ENCODE results near the gene APOL6.
A peak's percentile ranks its signal among the peaks of the same experiment; 100 is the strongest.
"Not testable (repeated sequence)": the region's sequence is repeated elsewhere in the genome, so short reads cannot be mapped to it uniquely, and the experiment has no call there.

APOL6 gene

DNA sequence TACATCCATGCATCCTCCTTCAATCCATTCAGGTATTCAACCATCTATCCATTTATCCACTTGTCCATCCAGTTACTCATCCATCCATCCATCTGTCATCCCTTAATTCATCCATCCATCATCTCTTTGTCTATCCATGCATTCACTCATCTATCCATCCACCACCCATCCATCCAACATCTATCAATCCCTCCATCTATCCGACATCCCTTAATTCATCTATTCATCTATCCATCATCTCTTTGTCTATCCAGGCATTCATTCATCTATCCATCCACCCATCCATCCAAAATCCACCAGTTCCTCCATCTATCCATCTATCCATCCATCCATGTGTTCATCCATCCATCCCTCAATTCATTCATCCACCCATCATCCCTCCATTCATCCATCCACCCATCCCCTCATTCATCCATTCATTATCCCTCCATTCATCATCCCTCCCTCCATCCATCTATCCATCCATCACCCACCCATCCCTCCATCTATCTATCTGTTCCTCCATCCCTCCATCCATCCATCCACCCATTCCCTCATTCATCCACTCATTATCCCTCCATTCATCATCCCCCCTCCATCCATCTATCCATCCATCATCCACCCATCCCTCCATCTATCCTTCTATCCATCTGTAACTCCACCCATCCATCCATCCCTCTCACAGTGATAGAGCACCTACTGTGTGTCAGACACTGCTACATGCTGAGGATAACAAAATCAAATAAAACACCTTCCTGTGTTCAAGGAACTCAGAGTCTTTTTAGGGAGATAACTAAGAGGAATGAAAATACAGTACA, 29.6 kb upstream of the APOL6 start:
- DNase-seq: no peak

DNA sequence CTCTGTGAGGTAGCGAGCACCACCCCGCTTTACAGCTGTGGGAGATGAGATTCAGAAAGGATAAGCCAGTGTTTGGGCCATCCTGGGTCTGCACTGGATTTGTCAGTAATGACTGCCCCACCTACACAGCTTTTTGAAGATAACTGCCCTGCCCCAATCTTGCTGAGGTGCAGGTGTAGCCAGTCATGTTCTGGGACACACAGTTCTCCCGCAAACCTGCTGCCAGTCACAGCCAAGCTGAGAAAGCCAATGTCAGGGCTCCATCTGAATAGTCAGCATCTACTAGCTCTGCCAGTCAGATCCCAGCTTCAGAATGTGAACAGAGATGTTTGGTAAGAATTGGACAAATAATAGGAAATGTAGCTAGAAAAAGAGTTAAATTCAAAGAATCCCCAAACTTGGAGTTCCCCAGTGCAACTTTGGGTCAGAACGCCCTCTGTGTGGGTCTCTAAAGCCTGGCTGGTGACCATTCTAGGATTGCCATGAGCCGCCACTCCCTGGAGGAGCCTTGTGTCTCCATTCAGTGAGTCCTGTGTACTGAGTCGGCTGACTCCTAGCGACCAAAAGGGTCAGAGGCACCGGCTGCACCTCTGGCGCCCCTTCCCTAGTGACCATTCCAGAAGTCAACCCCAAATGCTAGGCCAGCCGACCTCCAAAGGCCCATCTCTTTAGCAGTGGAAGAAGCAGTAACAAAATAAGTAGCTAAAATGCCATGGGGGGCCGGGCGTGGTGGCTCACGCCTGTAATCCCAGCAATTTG, 28.7 kb upstream of the APOL6 start:
- DNase-seq: no peak

DNA sequence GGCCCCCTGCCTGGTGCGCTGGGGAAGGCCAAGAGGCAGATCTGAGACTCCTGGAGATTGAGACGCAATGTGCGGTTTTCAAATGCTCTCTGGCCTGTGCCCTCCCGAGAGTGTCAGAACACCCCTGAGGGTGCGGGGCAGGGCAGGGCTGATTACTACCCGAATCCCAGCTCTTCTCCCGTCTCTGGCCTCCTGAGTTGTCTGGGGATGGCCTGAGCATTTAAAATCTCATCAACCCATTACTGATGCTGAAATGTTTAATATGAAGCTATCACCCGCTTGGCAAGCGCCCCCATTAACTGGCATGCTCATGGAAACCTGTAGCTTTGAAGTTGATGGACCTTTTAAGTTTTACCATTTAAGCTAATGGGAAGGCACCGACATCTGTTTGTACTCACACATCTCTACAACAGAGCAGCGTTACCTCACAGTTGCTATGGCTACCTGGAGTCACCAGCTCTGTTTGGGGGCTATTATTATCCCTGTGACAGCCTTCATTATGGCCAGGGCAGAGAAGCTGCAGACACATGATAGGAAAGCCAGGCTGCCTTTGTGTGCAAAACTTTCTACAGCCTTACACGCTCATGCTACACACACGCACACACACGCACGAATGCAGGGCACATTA, 27.5 kb upstream of the APOL6 start:
- no peak for DNase-seq

DNA sequence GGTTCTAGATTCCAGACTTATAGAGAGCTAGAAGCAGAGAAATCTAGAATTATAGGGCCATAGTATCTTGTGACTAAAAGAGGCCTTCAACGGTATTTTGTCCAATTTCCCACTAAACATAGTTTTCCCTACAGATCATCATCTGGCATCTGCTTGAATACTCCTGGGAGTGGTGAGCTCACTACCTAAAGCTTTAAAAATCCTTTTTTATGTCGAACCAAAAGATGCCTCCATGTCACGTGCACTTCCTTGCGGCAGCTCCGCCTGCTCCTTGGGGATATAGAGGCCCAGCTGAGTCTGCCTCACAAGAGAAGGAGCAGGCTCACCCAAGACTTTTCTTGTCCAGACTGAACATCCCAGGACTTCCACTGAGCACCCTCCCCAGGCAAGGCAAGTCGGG, 26.8 kb upstream of the APOL6 start:
- DNase-seq: no peak

DNA sequence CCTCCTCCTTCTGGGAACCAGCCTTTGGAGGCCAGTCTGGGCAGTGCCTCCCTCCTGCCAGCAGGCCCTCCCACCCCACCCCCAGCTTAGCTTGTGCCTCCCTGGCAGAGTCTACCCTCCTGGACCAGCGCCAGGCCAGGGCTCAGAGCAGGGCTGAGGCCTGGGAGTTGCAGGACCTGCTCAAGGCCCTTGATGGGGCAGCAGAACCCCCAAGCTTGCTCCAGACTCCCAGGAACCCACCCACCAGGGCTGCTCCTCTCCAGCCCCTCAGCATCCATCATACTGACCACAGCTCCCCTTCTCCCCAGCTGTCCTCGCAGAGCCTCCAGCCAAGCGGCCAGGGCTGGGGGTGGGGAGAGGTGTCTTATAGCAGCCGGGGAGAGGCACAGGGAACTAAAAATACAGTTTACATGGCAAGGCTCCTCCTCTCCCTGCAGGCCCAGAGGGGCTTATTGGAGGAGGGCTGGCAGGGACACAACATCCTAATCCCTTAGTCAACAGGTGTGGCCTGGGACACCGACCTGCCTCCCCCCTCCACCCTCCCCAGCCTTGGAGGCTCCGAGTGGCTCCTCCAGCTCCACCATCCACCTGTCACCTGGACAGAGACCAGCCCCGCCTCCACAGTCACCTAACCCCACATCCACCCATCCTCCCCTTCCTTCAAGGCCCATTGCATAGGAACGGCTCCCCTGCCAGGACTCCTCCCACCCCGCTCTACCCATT, 25.9 kb upstream of the APOL6 start:
- DNase-seq: no peak

DNA sequence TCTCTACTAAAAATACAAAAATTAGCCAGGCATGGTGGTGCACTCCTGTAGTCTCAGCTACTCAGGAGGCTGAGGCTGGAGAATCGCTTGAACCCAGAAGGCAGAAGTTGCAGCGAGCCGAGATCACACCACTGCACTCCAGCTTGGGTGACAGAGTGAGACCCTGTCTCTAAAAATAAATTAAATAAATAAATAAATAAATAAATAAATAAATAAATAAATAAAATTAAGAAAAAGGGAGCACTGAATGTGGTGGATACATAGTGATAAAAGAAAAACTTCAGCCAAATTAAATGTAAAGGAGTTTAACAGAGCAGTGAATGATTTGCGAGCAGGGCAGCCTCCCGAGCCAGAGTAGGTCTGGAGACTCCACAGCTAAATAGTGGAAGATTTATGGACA, 24.4 kb upstream of the APOL6 start:
- DNase-seq: not testable (repeated sequence)

DNA sequence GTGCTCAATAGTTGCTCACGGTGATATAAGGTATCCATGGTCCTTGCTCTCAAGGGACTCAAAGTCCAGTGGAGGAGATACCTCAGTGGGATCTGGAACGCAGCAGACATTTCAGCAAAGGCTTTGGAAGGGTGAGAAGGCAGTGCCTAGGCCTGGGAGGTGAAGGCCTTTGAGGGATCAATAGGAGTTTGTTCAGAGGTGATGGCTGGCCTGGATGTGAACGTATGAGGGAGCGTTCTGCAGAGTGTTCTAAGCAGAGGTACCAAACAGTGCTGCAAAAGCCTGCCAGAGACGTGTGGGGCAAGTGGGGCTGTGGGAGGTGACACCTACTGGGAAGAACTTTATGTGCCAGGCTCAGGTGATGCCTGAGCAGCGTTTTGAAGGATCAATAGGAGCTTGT, 23.7 kb upstream of the APOL6 start:
- no peak for DNase-seq

DNA sequence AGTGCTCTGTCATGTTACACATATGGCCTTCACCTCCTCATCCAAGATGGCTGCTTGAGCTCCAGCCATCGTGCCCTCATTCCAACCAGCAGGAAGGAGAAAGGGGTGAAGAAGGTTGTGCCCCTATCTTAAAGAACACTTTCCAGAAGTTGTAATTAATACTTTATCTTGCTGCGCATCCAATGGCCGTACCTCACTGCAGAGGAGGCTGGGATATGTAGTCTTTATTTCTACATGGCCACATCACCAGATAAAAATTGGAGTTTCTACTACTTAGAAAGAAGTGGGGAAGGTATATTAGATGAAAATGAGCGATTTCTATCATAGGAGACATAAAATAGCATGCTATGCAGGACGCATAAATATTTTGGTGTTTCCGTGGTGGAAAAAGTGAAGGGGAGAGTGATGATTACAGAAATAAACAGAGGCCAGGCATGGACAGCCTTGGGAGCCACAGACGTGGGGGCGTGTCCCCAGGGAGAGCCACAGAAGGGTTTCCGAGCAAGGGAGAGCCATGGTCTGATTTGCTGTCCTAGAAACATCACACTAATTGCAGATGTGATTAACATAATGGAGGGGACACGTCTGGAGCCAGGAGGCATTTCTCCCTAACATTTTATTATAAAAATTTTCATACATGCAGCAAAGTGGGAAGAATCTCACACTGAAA, 22.3 kb upstream of the APOL6 start:
- no peak for DNase-seq

DNA sequence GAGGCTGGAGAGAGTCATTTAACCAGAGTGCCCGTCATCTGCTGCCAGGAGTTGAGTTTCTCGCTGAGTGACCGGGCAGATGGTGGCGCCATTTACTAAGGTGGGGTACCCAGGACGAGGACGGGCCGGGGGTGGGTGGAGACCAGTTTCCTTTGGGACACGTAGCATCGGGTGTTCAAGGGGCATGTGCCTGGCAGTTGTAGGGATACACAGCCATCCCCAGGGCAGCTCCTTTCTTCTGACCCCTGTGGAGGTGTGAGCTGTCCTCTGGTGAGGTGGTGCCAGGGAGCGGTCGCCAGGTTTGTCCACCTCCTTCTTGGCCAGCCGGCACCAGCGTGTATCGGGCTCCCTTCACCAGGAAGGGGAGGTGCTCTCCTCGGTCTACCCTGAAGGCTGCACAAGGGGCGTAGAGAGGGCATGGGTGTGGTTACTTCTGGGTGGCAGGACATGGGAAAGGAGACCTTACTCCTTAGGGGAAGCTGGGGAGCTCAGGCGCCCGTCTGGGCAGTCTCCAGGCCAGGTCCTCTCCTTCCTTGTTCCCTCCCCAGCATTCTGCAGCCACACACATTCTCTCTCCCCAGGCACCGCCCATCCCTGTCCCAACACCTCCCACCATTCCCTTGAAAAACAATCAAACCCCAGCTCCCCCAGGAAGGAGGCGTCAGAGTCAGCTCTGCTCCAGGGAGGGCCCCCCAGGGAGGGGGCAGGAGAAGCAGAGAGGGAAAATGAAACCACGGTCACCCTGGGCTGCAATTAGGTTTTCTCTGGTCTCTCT, 20.8 kb upstream of the APOL6 start:
- DNase-seq: peak; percentile 80

DNA sequence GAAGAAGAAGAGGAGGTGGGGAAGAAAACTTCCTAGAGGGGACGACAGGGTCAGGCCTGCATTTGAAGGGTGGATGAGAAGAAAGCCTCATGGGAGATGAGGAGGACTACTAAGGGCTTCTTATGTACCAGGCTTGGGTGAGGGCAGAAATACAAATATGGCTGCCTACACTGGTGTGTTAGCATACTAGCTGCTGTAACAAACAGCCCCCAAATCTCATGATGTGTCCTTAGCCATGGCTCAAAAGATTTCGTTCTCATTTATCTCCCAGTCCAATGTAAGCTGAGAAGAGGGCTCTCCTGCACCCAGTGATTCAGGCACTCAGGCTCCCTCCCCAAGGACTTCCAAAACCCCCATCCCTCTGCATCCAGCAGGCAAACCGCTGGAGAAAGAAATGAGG, 19.5 kb upstream of the APOL6 start:
- no peak for DNase-seq

DNA sequence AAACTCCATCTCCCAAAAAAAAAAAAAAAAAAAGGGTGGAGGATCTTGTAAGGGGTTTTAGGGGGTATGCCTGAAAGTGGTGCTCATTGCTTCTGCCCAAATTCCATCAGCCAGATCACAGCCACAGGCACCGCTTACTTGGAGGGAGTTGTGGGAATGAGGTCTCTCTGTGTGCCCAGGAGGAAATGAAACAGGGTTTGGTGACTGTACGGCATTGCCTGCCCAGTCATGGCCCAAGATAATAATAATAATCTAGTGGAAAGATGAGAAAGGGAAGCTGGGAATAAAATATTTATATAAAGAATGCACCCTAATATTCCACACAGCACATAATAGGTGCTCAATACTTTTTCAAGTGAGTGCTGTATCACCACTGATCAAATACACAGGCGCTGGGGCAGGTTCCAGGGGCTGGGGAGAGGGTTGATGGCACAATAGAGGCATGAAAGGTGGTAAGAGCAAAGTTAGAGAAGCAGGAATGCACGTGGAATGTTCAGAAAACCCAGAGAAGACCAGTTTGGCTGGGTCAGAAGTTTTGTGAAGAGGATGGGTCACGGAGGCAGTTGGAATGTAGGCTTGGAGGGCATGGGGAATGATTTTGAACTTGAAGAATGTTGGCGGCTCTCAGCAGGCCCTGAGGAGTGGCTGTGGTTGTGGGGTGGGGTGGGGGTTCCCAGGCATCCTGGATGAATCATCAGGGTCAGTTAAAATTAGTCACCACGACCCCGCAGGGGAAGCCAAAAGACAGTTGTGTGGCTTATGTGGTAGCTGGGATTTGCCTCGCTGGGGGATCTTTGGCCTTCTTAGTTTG, 18.6 kb upstream of the APOL6 start:
- peak; percentile 81 for DNase-seq

DNA sequence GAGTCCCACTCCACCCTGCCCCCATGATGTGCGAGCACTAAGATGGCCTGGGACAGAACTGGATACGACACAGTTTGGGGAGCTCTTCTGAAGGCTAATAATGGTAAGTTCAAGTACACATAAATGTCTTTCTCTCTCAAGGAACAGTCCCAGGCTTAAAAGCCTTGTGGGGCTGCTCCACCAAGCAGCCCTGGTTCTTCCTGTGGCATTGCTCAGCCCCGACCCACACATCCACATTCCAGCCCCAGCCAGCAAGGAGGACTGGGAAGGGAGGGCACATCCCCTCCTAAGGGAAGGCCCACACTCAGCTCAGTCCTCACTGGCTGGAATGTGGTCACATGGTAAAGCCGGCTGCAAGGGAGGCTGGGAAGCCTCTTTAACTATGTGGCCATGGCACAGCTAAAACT, 17.9 kb upstream of the APOL6 start:
- no peak for DNase-seq

DNA sequence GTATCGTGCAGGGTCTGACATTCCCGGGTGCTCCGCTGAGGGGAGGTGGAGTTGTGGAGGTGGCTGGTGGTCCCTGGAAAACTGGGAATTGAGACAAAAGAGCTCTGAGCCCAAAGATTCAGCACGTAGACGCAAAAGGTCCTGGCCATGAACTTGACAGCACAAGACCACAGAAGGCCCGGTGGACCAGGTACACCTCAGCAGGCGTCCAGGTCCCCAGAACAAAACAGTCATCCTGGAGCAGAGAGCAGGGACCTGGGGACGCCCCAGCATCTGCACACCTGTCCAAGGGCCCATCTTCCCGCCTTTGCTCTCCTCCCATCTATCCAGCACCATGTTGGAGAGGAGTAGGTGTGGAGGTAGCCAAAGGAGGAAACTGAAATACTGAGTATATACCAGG, 17.4 kb upstream of the APOL6 start:
- DNase-seq: peak; percentile 30

DNA sequence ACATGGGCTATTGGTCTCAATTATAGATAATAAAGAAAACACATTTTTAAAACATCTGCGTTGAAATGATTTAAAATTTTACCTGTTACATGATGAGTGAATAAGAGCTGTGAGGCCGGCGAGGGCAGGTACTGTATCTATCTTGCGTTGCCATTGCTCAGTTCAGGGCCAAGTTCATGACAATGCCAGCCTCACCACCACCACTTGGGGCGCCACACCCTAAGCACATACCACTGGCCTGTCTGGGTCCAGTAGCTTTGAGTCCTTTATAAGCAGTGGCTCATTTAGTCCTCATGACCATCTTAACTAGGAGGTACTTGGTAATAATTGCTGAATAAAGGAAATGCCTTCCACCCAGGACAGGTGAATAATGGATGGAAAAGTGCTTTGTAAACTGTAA, 16.6 kb upstream of the APOL6 start:
- DNase-seq: peak; percentile 74

DNA sequence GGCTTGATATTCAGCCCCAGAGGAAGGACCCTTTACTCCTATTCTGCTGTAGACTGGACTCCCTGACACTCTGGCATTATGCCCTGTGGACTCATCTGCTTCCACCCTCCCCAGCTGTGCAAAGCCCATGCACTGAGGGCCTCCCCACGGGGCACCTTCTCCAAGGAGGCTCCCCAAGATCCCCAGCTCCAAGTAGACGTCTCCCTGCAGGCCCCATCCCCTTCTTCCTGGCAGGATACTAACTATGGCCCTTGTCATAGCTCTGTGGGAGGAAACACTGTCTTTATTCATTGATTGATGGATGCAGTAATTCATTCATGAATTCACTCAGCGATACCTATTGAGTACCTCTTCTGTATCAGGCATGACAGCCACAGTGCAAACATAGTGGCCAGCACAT, 15.3 kb upstream of the APOL6 start:
- DNase-seq: peak; percentile 31

DNA sequence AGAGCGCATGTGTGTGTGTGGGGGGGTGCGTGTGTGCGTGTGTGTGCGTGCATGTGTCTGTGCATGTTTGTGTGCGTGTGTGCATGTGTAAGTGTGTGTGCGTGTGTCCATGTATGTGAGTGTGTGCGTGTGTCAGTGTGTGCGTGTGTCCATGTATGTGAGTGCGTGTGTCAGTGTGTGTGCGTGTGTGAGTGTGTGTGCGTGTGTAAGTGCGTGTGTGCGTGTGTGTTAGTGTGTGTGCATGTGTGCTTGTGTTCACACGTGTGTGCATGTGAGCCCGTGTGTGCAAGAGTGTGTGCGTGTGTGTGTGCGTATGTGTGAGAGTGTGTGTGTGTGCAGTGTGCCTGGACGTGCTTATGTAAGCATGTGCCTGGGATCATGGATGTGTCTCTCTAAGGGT, 14.7 kb upstream of the APOL6 start:
- DNase-seq: peak; percentile 27

DNA sequence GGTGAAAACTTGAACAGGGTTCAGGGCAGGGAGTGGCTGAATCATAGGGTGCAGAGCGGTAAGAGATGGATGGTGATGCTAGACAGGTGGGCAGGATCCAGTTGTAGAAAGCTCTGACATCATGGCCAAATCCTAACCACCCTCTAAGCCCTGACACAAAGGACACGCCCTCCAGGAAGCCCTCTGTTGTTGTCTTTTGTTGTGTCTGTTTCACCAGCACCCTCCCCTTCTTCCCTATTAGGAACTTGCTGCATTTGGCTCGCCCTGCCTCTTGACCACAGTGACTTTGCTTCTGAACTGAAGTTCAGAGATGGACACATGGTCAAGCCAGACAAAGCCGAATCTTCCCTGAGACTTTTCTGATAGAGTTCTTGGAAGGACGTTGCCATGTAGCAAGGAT, 14.2 kb upstream of the APOL6 start:
- peak; percentile 47 for DNase-seq

DNA sequence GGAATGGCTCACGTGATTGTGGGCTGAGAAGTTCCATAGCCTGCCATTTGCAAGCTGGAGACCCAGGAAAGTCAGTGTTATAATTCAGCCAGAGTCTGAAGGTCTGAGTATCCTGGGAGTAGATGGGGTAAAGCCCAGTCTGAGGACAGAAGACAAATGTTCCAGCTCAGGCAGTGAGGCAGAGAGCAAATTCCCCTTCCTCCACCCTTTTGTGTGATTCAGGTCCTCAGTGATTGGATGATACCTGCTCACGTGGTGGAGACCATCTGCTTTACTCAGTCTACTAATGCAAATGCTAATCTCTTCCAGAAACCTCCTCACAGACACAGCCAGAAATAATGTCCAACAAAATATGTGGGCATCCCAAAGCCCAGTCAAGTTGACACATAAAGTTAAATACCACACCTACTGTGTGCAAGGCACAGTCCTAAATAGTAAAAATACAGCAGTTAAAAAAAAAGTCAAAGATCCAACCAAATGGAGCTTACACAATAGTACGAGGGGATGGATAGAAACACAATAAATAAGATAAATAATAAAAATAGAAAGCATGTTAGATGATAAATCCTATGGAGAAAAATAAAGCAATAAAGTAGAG, 13.2 kb upstream of the APOL6 start:
- DNase-seq: peak; percentile 50

DNA sequence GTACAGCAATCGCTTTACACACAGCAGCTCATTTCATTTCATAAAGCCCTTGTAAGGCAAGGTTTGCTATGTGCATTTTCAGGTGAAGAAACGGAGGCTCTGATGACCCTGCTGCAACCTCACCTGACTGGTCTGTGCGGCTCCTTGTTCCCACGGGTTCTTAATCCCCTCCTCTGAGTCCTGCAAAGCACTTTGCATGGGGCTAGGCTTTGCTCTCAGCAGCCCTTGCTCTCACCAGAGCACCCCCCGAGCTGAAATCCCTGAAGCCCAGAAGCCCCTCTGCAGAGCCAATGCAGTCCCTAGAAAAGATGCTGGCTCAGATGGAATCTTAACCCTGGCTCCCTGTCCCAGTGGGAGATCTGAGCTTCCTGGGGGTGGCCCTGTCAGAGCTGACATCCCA, 11.0 kb upstream of the APOL6 start:
- DNase-seq: peak; percentile 27

DNA sequence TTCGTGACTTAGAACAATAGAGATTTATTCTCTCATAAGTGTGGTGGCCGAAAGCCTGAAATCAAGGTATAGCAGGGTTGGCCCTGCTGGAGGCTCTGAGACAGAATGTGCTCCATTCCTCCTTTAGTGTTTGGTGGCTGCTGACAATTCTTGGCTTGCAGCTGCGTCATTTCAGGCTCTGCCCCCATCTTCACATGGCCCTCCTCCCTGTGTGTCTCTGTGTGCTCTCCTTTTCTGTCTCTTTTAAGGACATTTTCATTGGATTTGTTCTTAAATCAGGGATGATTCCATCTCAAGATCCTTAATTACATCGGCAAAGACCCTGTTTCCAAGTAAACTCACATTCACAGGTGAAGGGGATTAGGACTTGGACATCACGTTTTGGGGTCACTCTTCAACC, 10.2 kb upstream of the APOL6 start:
- DNase-seq: no peak

DNA sequence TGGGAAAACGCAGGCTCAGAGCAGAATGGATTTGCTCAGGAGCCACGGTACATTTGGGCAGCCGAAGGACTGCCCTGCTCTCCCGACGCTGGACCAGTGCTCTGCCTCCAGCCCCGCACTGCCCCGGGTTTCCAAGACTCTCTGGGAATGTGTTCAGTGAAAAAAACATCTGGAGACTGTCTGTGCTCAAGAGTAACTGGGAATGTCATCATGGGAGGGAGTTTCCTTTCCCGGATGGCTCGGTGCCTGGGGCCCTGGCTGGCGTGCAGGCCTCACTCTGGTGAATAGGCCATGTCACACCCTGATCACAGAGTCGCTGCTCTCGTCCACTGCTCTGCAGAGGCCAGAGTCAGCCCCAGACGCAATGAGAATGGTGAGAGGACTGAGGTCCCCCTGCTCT, 9.8 kb upstream of the APOL6 start:
- DNase-seq: peak; percentile 4

All from activated effector memory CD4-positive, alpha-beta T cell treated with anti-CD3 and anti-CD28 coated beads, Interleukin-2, amount 50 U/mL, for 16 hours (primary cell).